Stimulated activated CD8-positive, alpha-beta memory T cell treated with anti-CD3 and anti-CD28 coated beads, Interleukin-12 subunit alpha, Interleukin-12 subunit beta, amount 100 ng/mL, for 1 hour (primary cell): ENCODE measurements around the gene SERPINB1.
A peak's percentile ranks its signal among the peaks of the same experiment; 100 is the strongest.

Source experiments
- DNase-seq: peaks from one replicate; pipeline ENCODE4 v3.0.0-alpha.2; 2020; ENCODE audit warnings: low read depth

The SERPINB1 gene

DNA sequence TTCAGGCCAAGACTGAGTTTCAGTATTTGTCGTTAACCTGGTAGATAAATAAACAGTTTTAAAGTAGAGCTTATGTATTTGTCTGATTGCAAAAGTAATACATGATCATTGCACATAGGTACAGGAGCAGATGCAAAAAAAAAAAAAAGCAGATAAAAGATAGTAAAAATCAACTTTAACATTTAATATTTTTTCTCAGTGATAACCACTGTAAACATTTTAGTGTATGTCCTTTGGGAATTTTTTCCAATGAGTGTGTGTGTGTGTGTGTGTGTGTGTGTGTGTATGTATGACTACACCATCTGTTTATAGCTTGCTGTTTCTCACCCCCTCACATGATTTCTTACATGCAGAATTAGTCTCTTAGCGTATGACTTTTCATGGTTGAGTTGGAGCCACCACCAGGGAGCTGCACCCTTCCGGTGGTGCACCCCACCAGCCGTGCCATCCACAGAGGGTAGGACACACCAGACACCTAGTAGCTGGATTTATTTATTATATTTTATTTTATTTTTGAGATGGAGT lies 50.2 kb downstream of the SERPINB1 start:
- DNase-seq = no peak

DNA sequence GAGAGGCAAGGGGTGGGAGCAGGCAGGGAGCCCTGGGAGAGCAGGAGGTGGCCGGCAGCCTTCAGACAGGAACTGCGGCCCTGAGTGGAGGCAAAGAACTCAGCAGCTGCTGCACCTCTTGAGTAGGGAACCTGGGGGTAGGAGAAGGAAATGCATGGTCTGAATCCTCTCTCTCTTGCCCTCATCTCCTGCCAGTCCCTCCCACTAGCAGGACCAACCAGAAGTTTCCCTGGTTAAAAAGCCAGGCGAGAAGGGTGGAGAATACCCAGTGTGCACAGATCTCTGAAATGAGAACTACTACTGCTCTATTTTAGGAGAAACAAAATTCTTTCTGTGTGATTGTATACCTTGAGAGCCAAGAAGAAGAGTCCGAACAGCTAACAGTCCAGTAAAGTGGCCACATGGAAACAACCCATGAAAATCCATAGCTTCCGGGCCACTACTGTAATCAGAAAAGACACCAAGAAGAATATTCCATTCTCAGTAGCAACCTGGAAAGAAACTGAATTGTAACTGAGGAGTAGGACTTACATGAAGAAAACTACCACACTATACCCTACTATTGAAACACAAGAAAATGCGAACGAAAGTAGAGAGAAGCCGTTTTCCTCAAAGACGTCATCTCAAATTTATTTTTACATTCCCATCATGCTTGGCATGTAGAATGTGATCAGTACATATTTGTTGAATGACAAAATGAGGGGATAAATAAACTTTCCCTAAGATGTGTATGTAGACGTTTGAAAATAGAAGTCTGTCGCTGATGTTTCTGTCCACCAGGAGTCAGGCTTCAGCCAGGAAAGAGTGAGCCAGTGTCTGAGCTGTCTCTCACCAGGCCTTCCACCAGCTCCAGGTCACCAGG lies 50.8 kb downstream of the SERPINB1 start:
- peak; percentile 17 for DNase-seq

DNA sequence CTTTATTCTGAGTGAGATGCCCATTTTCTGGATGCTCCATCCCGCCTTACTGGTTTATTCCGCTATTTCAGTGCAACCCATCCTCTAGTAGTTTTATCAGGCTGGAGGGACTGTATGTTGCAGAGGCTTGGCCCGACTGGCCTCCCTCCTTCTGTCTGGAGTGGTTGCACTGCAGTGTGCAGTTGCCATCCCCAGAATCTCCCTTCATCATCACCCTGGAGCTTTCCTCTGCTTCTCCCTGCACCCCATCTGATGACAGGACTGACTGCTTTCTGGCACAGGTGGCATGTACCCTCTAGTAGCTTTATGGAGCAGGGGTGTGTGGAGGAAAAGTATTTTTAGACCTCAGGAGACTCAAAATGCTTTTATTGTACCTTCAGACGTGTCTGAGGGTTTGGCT lies 55.4 kb downstream of the SERPINB1 start:
- no peak for DNase-seq

DNA sequence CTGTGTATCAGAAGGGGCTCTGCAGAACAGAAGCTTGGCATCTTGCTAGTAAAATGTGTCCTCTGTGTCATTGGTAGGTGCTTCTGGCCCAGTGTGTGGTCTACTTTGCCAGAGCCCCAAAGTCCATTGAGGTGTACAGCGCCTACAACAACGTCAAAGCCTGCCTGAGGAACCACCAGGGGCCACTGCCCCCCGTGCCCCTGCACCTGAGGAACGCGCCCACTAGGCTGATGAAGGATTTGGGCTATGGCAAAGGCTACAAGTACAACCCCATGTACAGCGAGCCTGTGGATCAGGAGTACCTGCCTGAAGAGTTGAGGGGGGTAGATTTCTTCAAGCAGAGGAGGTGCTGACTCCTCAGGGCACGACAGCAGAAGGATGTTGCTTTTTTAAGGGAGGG lies 56.7 kb downstream of the SERPINB1 start:
- no peak for DNase-seq

DNA sequence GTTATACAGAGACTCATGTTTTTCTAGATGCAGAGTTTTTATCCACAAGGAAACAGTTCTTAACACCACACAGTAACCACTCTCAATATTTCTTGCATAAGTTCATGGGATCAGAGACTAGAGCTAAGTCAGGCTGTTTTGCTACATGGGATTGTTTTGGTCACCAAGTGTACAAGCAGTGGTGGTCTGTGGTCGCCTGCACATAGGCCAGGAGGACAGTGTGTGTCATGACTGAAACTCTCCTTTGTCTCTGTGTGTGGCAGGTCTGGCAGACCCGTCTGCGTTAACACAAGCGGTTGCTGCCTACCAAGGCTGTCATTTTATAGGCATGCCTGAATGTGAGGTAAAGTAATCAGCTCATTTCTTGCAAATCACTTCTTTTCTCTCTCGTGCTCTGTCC lies 57.6 kb downstream of the SERPINB1 start:
- no peak for DNase-seq

DNA sequence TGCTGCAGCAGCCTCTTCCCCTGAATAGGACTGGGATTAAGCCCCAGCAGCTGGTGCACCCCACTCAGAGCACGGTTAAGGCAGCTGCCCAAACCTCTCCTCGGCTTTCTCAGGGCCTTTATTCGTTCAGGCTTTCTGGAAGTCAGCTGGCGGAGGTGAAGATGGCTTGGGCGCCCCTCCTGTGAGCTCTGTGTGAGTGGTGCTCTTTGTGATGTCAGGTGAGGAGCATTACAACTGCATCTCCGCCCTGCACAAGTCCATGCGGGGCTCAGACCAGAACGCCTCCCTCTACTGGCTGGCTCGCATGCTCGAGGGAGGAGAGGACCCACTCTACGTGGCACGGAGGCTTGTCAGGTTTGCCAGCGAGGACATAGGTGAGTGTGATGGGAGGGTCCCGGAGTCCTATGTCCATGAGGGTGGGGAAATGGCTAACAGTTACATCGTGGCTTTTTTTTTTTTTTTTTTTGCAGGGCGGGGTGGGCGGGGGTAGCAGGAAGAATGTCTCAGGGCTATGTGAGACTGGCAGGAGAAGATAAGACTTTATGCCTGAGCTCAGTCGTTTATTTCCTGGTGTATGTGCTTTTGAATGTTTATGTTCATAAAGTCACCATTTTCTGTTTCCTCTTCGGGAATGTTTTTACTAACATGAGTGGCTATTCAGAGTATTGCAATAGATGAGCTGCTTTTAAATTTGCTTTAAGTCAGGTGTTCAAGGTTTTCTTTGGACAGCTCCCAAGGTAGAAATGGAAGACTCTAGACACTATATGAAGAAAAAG lies 58.3 kb downstream of the SERPINB1 start:
- DNase-seq = no peak

DNA sequence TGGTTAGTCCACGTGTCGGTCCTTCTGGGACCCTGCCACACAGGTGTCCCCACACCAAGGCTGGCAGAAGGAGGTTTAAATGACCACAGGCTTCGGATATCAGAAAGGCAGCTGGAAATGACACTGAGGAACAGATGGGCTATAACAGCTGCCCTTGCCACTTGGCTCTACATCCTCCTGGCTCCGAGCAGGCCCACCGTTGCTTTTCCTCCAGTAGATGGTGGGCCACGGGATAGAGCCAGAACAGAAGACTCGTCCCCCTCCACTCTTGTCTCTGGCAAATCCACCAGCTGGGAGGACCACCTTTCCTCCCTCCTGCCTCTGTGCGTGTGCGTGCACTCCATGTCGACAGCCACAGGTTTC lies 58.9 kb downstream of the SERPINB1 start:
- DNase-seq = no peak

DNA sequence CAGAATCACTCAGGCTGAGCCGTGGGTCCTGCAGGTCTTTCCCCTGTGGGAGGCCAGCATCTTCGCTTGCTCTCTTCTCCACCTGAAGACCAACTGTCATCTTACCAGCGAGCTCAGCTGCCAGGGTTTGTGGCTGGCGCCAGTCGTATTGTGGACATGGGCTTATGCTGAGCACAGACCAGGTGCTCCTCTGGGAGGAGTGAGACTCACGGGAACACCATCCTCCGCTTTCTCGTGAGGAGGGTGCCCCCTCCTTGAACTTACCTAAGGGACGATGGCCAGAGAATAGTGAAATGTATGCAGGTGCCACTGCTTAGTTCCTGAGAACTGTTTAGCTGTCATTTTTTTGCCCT lies 59.3 kb downstream of the SERPINB1 start:
- DNase-seq = no peak
